ENCODE results near the gene RASAL2. TPM values are rescaled to one million over a fixed set of nuclear protein-coding genes. Genes with fewer than 3 reads are reported as not detected.

Gene RASAL2
- total and polyA plus RNA-seq, 9 of the 15 experiments (the other 6 are each of a cell fraction or from before 2014, with no cell fraction given): 0.13 to 1.0 (median 0.62) TPM

DNA sequence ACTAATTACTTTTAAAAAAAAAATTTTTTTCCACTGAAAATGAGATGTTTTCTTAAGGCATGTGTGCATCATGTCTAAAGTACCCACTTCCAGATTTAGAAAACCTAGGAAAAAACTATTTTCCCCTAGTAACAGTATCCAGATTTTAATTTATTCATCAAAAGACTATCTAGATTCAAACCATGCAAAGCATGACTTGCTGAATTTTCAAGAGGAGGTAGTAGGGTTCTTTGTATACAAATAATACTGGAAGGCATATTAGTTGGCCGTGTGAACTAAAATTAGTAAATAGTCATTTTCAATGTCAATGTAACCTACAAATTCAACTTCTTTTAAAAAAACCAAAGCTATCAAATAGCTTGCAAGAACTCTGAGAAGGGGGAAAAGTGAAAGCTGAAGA, 213.4 kb downstream of the RASAL2 start:
- in situ Hi-C loops (cut with MboI) (no loop called here), intact Hi-C loops (cut with micrococcal nuclease) (loop anchor here (10.0 kb wide), 2 partner anchors 698 to 1412 kb away; no protein-coding TSS in a partner anchor)
- H2AFZ ChIP-seq (ENCODE audit: low read depth, low read length): no peak overlapping the region
- no peaks in the 10 kb centered on the region for H3K79me2 ChIP-seq (ENCODE audit: control insufficient read depth, insufficient read depth, low read length)
- 0% methylated on average over 1 of the region's 1 CpG for WGBS (ENCODE audit: insufficient coverage, low coverage, missing lambda C conversion rate)
- H3K4me2 ChIP-seq (ENCODE audit: insufficient read depth, low read length): no peak overlapping the region
- no peak for FAIRE-seq
- no peak overlapping the region for H3K9ac ChIP-seq (ENCODE audit: insufficient read depth in 1 of 2, low read depth in 2 of 2, low read length in 2 of 2)
- no peak overlapping the region for H3K27ac ChIP-seq (ENCODE audit: extremely low read depth, low read depth, low read length)
- CTCF ChIA-PET (ENCODE audit: low intra/inter-chr PET ratio): no interaction called here
- TF ChIP-seq FOXJ2 (tag; IDR thresholded peaks at IDR 0.05) (no peak), FOXA1 (IDR thresholded peaks at IDR 0.05; ENCODE audit: borderline replicate concordance) (no peak), ZNF717 (CRISPR knock-in tag; IDR thresholded peaks at IDR 0.05) (no peak), TARDBP (IDR thresholded peaks at IDR 0.05) (no peak), JUND (IDR thresholded peaks at IDR 0.05; ENCODE audit: borderline replicate concordance, low read depth, low read length) (no peak), JUND (tag; IDR thresholded peaks at IDR 0.05; ENCODE audit: borderline replicate concordance, low read depth, low read length) (no peak), PHTF2 (CRISPR knock-in tag; IDR thresholded peaks at IDR 0.05) (no peak), ZNF830 (CRISPR knock-in tag; IDR thresholded peaks at IDR 0.05) (no peak), ZNF445 (CRISPR knock-in tag; IDR thresholded peaks at IDR 0.05; ENCODE audit: low read depth) (no peak), ETV5 (CRISPR knock-in tag; IDR thresholded peaks at IDR 0.05; ENCODE audit: low read depth) (no peak), ZKSCAN3 (CRISPR knock-in tag; IDR thresholded peaks at IDR 0.05) (no peak), DIDO1 (tag; IDR thresholded peaks at IDR 0.05; ENCODE audit: low read depth) (no peak), HLTF (IDR thresholded peaks at IDR 0.05) (no peak), CBFA2T3 (IDR thresholded peaks at IDR 0.05) (no peak)
- TF ChIP-seq, protein P1, sequence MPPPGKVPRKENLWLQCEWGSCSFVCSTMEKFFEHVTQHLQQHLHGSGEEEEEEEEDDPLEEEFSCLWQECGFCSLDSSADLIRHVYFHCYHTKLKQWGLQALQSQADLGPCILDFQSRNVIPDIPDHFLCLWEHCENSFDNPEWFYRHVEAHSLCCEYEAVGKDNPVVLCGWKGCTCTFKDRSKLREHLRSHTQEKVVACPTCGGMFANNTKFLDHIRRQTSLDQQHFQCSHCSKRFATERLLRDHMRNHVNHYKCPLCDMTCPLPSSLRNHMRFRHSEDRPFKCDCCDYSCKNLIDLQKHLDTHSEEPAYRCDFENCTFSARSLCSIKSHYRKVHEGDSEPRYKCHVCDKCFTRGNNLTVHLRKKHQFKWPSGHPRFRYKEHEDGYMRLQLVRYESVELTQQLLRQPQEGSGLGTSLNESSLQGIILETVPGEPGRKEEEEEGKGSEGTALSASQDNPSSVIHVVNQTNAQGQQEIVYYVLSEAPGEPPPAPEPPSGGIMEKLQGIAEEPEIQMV (tag; conservative IDR thresholded peaks at IDR 0.05; ENCODE audit: low read depth): no peak
- TF ChIP-seq, protein P2, sequence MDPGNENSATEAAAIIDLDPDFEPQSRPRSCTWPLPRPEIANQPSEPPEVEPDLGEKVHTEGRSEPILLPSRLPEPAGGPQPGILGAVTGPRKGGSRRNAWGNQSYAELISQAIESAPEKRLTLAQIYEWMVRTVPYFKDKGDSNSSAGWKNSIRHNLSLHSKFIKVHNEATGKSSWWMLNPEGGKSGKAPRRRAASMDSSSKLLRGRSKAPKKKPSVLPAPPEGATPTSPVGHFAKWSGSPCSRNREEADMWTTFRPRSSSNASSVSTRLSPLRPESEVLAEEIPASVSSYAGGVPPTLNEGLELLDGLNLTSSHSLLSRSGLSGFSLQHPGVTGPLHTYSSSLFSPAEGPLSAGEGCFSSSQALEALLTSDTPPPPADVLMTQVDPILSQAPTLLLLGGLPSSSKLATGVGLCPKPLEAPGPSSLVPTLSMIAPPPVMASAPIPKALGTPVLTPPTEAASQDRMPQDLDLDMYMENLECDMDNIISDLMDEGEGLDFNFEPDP (CRISPR knock-in tag; IDR thresholded peaks at IDR 0.05): no peak
- TF ChIP-seq, protein P3, sequence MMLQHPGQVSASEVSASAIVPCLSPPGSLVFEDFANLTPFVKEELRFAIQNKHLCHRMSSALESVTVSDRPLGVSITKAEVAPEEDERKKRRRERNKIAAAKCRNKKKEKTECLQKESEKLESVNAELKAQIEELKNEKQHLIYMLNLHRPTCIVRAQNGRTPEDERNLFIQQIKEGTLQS (IDR thresholded peaks at IDR 0.05): no peak
- TF ChIP-seq, protein P3 (CRISPR knock-in tag; conservative IDR thresholded peaks at IDR 0.05): no peak
- TF ChIP-seq, protein P4, sequence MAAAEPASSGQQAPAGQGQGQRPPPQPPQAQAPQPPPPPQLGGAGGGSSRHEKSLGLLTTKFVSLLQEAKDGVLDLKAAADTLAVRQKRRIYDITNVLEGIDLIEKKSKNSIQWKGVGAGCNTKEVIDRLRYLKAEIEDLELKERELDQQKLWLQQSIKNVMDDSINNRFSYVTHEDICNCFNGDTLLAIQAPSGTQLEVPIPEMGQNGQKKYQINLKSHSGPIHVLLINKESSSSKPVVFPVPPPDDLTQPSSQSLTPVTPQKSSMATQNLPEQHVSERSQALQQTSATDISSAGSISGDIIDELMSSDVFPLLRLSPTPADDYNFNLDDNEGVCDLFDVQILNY (CRISPR knock-in tag; IDR thresholded peaks at IDR 0.05): no peak
- no peak for ATAC-seq
- H3K27me3 ChIP-seq (ENCODE audit: control insufficient read depth in 2 of 2, insufficient read depth in 2 of 2, low read length in 2 of 2): no peaks in the 10 kb centered on the region
- BruUV-seq (replicated peaks): no TSS peak
- no peak for DNase-seq (ENCODE audit: extremely low read depth in 1 of 4, low spot score in 3 of 4)
- H3K4me1 ChIP-seq (replicated peaks in 1 of 2; ENCODE audit: control insufficient read depth in 2 of 2, insufficient read depth in 2 of 2, low read length in 2 of 2): no peaks in the 10 kb centered on the region
- H4K20me1 ChIP-seq (replicated peaks; ENCODE audit: control insufficient read depth, insufficient read depth, low read length): no peaks in the 10 kb centered on the region; the same call in 1 of the 2 replicates
- H3K4me3 ChIP-seq: no peak overlapping the region
- POLR2A ChIA-PET: no interaction called here
- H3K9me1 ChIP-seq (ENCODE audit: control insufficient read depth, insufficient read depth, low read length): no peaks in the 10 kb centered on the region
- H3K9me3 ChIP-seq (replicated peaks; ENCODE audit: control insufficient read depth, insufficient read depth, low read depth, low read length): no peaks in the 10 kb centered on the region
- H3K36me3 ChIP-seq (ENCODE audit: control insufficient read depth, insufficient read depth, low read length): no peaks in the 10 kb centered on the region

Data from K562 (cell line).